K562 (cell line): Measurements from ENCODE around the gene EDEM1. TPM values are rescaled to one million over a fixed set of nuclear protein-coding genes. Genes with fewer than 3 reads are reported as not detected.

ENCODE experiments used
- CTBP1 ChIP-seq: fragments of 450-650 bp; IDR thresholded peaks from 2 replicates; pipeline ENCODE4 v1.6.1; 2016; ENCODE audit warnings: borderline replicate concordance
- HNRNPH1 ChIP-seq: fragments of 200-400 bp; formaldehyde crosslinking; optimal IDR thresholded peaks from 2 replicates; pipeline ENCODE3; 2017; ENCODE audit warnings: low read depth, mild to moderate bottlenecking, low read length, moderate library complexity
- LEF1 ChIP-seq: fragments of 450-650 bp; IDR thresholded peaks from 2 replicates; pipeline ENCODE4 v1.6.1; 2016; ENCODE audit warnings: mild to moderate bottlenecking
- MTA1 ChIP-seq: fragments of 450-650 bp; IDR thresholded peaks from 2 replicates; pipeline ENCODE4 v1.6.1; 2017; ENCODE audit warnings: borderline replicate concordance
- NCOA6 ChIP-seq: fragments of 450-650 bp; IDR thresholded peaks from 2 replicates; pipeline ENCODE4 v1.6.1; 2017; ENCODE audit warnings: mild to moderate bottlenecking
- NFATC3 ChIP-seq: fragments of 450-650 bp; IDR thresholded peaks from 2 replicates; pipeline ENCODE4 v1.6.1; 2017; ENCODE audit warnings: mild to moderate bottlenecking
- NR1H2 ChIP-seq: sonication (generic); formaldehyde crosslinking; IDR thresholded peaks from 2 replicates; pipeline ENCODE4 v1.4.0; 2020; ENCODE audit warnings: mild to moderate bottlenecking, missing genetic modification reagents
- NR2C2 ChIP-seq, 2 experiments: fragments of 200-800 bp in 1 of 2; sonication (Bioruptor generic) in 1 of 2; sonication (generic) in 1 of 2; formaldehyde crosslinking in 1 of 2; IDR thresholded peaks; 2 replicates each; pipeline versions ENCODE4 v1.6.1 to v1.8.0; 2016 to 2022; ENCODE audit warnings: mild to moderate bottlenecking in 1 of 2, missing compliant biosample characterization in 1 of 2, missing genetic modification characterization in 1 of 2, missing genetic modification reagents in 1 of 2
- NR2F6 ChIP-seq: fragments of 450-650 bp; formaldehyde crosslinking; IDR thresholded peaks from 2 replicates; pipeline ENCODE4 v1.4.0; 2020; ENCODE audit warnings: mild to moderate bottlenecking
- POLR2B ChIP-seq: fragments of 450-650 bp; IDR thresholded peaks from 2 replicates; pipeline ENCODE4 v1.6.1; 2018; ENCODE audit warnings: low read depth; ENCODE audit not compliant: partially characterized antibody
- POU5F1 ChIP-seq: fragments of 150-350 bp; IDR thresholded peaks from 2 replicates; pipeline ENCODE4 v1.6.1; 2014; ENCODE audit warnings: borderline replicate concordance, low read length, low read depth, mild to moderate bottlenecking; ENCODE audit not compliant: partially characterized antibody
- STAG1 ChIP-seq: sonication (generic); formaldehyde crosslinking; IDR thresholded peaks from 2 replicates; pipeline ENCODE4 v1.5.0; 2020; ENCODE audit warnings: missing genetic modification reagents, borderline replicate concordance
- TAF7 ChIP-seq: fragments of 450-650 bp; IDR thresholded peaks from 2 replicates; pipeline ENCODE4 v1.6.1; 2016; ENCODE audit warnings: missing genetic modification characterization, missing compliant biosample characterization
- ZNF165 ChIP-seq: fragments of 250-450 bp; sonication (Bioruptor Pico); IDR thresholded peaks from 2 replicates; pipeline ENCODE4 v1.4.0; 2020; ENCODE audit warnings: borderline replicate concordance
- ZNF444 ChIP-seq: fragments of 250-450 bp; sonication (Bioruptor Pico); IDR thresholded peaks from 2 replicates; pipeline ENCODE4 v1.4.0; 2020; ENCODE audit warnings: mild to moderate bottlenecking, moderate library complexity
- ZNF445 ChIP-seq: fragments of 250-450 bp; sonication (Bioruptor Pico); IDR thresholded peaks from 2 replicates; pipeline ENCODE4 v1.4.0; 2020; ENCODE audit warnings: low read depth, mild to moderate bottlenecking, moderate library complexity
- polyA plus RNA-seq, 8 experiments: library from polyadenylated mRNA; depleted of rRNA in 4 of 8; stranded (reverse) in 5 of 8; unstranded in 3 of 8; fragments of >200 nt; fragmentation: Nextera tagmentation in 2 of 8; fragmentation: Illumina TruSeq in 1 of 8; extraction: Ambion mirVana in 2 of 8; extraction: Trizol in 1 of 8; gene quantifications; 2 replicates each; pipeline versions ENCODE4 v1.2.1 to v1.2.3, GENCODE V29; 2011 to 2014; ENCODE audit warnings: inconsistent platforms in 1 of 8, missing spikeins in 1 of 8
- total RNA-seq, 7 experiments: library from RNA; depleted of rRNA in 6 of 7; stranded (reverse); fragments of >200 nt in 6 of 7; fragmentation: Illumina TruSeq in 2 of 7; extraction: Trizol in 2 of 7; gene quantifications; 2 replicates each; pipeline versions ENCODE4 v1.2.1 to v1.2.3, GENCODE V29; 2011 to 2021; ENCODE audit warnings: low replicate concordance in 1 of 7
- TF ChIP-seq, protein P1 (sequence below): fragments of 250-450 bp; sonication (Bioruptor Pico); IDR thresholded peaks from 2 replicates; pipeline ENCODE4 v1.4.0; 2020; ENCODE audit warnings: mild to moderate bottlenecking, moderate library complexity, borderline replicate concordance
- TF ChIP-seq, protein P2 (sequence below): sonication (generic); formaldehyde crosslinking; IDR thresholded peaks from 2 replicates; pipeline ENCODE4 v1.8.1; 2023; ENCODE audit warnings: mild to moderate bottlenecking, missing genetic modification reagents
- TF ChIP-seq, protein P3 (sequence below): fragments of 450-650 bp; formaldehyde crosslinking; IDR thresholded peaks from 2 replicates; pipeline ENCODE4 v1.4.0; 2020; ENCODE audit warnings: mild to moderate bottlenecking, moderate library complexity
- TF ChIP-seq, protein P4 (sequence below): sonication (generic); formaldehyde crosslinking; IDR thresholded peaks from 2 replicates; pipeline ENCODE4 v1.8.0; 2022; ENCODE audit warnings: missing genetic modification reagents, mild to moderate bottlenecking, borderline replicate concordance

The EDEM1 gene
- total and polyA plus RNA-seq, 9 of the 15 experiments (the other 6 are each of a cell fraction or from before 2014, with no cell fraction given), result 6.2 to 36.7 (median 14.3) TPM

DNA sequence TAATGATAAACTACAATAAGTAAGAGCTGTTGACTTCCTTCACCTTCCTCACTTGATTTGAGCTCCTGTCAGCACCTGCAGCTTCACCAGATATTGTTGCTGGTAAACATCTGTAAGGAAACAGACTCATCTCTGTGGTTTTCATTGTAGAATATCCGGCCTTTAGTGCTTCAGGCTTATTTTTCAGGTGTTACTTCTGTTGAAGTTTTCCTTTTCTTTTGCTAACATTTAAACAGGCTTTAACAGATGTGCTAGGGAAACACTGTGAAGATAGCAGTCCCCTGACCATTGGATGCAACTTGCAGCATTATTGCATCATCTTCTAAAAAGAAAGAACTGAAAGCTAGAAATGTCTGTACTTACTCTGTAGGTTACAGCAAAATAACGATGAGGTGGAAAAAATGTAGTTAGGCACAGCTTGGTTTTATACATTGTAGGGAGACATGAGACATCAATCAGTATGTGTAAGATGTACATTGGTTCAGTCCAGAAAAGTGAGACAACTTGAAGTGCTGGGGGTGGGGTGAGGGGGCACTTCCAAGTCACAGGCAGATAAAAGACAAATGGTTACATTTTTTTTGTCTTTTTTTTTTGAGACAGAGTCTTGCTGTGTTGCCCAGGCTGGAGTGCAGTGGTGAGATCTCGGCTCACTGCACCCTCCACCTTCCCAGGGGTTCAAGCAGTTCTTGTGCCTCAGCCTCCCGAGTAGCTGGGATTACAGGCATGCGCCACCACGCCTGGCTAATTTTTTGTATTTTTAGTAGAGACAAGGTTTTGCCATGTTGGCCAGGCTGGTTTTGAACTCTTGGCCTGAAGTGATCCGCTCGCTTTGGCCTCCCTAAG lies 10.2 kb downstream of the EDEM1 start (continued):
- TF ChIP-seq ZNF445 (CRISPR knock-in tag) (no peak), POLR2B (no peak), HNRNPH1 (no peak), NR1H2 (CRISPR knock-in tag) (no peak), TAF7 (tag) (0 out of 2 replicates have a peak, but pooled peaks have one; percentile 6), STAG1 (CRISPR knock-in tag) (no peak), NR2F6 (CRISPR knock-in tag) (no peak), NR2C2 (CRISPR knock-in tag; IDR thresholded peaks at IDR 0.05) (no peak), NR2C2 (tag; IDR thresholded peaks at IDR 0.05) (peak; percentile 67; the same call in 1 of the 2 replicates), LEF1 (peak; percentile 69; the same call in 1 of the 2 replicates), POU5F1 (no peak), MTA1 (peak; percentile 70; the same call in 1 of the 2 replicates), CTBP1 (no peak; the same call in 1 of the 2 replicates), ZNF165 (CRISPR knock-in tag) (no peak), NFATC3 (0 out of 2 replicates have a peak, but pooled peaks have one; percentile 52), ZNF444 (CRISPR knock-in tag) (no peak), NCOA6 (no peak)
- TF ChIP-seq, protein P1, sequence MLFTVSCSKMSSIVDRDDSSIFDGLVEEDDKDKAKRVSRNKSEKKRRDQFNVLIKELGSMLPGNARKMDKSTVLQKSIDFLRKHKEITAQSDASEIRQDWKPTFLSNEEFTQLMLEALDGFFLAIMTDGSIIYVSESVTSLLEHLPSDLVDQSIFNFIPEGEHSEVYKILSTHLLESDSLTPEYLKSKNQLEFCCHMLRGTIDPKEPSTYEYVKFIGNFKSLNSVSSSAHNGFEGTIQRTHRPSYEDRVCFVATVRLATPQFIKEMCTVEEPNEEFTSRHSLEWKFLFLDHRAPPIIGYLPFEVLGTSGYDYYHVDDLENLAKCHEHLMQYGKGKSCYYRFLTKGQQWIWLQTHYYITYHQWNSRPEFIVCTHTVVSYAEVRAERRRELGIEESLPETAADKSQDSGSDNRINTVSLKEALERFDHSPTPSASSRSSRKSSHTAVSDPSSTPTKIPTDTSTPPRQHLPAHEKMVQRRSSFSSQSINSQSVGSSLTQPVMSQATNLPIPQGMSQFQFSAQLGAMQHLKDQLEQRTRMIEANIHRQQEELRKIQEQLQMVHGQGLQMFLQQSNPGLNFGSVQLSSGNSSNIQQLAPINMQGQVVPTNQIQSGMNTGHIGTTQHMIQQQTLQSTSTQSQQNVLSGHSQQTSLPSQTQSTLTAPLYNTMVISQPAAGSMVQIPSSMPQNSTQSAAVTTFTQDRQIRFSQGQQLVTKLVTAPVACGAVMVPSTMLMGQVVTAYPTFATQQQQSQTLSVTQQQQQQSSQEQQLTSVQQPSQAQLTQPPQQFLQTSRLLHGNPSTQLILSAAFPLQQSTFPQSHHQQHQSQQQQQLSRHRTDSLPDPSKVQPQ (CRISPR knock-in tag), result no peak
- TF ChIP-seq, protein P2, sequence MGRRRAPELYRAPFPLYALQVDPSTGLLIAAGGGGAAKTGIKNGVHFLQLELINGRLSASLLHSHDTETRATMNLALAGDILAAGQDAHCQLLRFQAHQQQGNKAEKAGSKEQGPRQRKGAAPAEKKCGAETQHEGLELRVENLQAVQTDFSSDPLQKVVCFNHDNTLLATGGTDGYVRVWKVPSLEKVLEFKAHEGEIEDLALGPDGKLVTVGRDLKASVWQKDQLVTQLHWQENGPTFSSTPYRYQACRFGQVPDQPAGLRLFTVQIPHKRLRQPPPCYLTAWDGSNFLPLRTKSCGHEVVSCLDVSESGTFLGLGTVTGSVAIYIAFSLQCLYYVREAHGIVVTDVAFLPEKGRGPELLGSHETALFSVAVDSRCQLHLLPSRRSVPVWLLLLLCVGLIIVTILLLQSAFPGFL (CRISPR knock-in tag), result no peak
- TF ChIP-seq, protein P3, sequence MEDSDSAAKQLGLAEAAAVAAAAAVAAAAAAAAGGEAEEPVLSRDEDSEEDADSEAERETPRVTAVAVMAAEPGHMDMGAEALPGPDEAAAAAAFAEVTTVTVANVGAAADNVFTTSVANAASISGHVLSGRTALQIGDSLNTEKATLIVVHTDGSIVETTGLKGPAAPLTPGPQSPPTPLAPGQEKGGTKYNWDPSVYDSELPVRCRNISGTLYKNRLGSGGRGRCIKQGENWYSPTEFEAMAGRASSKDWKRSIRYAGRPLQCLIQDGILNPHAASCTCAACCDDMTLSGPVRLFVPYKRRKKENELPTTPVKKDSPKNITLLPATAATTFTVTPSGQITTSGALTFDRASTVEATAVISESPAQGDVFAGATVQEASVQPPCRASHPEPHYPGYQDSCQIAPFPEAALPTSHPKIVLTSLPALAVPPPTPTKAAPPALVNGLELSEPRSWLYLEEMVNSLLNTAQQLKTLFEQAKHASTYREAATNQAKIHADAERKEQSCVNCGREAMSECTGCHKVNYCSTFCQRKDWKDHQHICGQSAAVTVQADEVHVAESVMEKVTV, result 0 out of 2 replicates have a peak, but pooled peaks have one; percentile 49
- TF ChIP-seq, protein P4, sequence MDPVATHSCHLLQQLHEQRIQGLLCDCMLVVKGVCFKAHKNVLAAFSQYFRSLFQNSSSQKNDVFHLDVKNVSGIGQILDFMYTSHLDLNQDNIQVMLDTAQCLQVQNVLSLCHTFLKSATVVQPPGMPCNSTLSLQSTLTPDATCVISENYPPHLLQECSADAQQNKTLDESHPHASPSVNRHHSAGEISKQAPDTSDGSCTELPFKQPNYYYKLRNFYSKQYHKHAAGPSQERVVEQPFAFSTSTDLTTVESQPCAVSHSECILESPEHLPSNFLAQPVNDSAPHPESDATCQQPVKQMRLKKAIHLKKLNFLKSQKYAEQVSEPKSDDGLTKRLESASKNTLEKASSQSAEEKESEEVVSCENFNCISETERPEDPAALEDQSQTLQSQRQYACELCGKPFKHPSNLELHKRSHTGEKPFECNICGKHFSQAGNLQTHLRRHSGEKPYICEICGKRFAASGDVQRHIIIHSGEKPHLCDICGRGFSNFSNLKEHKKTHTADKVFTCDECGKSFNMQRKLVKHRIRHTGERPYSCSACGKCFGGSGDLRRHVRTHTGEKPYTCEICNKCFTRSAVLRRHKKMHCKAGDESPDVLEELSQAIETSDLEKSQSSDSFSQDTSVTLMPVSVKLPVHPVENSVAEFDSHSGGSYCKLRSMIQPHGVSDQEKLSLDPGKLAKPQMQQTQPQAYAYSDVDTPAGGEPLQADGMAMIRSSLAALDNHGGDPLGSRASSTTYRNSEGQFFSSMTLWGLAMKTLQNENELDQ, result no peak
